GM20000 (cell line): ENCODE results near the gene LGSN.
"Not testable (repeated sequence)": the region's sequence is repeated elsewhere in the genome, so short reads cannot be mapped to it uniquely, and the experiment has no call there.

ENCODE experiments used
- DNase-seq: peaks from one replicate; pipeline ENCODE4 v3.0.0; 2012; ENCODE audit warnings: low spot score
- CTCF ChIP-seq: IDR thresholded peaks from 2 replicates; pipeline ENCODE4 v1.5.1; 2012; ENCODE audit warnings: mild to moderate bottlenecking, control low read depth; ENCODE audit errors: extremely low read depth, missing control alignments

The LGSN gene, protein sequence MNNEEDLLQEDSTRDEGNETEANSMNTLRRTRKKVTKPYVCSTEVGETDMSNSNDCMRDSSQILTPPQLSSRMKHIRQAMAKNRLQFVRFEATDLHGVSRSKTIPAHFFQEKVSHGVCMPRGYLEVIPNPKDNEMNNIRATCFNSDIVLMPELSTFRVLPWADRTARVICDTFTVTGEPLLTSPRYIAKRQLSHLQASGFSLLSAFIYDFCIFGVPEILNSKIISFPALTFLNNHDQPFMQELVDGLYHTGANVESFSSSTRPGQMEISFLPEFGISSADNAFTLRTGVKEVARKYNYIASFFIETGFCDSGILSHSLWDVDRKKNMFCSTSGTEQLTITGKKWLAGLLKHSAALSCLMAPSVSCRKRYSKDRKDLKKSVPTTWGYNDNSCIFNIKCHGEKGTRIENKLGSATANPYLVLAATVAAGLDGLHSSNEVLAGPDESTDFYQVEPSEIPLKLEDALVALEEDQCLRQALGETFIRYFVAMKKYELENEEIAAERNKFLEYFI

DNA sequence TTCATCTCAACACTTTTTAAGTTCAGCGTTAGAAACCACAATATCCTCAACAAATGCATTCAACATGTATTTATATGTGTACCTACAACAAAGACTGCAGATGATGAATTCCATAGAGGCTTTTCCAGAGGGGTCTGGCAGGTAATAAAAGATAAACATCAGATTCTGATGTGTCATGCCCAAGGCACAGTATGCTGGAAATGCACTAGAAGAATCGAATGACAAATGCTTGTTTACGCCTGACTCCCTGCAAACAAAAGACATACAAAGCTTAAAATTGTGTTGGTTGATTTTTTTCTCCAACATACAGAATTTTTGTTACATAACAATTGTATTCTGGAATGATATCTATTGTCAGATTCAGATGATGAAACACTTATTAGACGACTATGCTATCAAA, at the start of gene LGSN:
LGSN (minus strand) TSS at position 45 of the 400 bp plus-strand sequence; CDS start at position 5, 40 bp downstream.
- DNase-seq: no peak

GRCh38 chr6:63368347-63368746, 48.6 kb upstream of the LGSN start:
- no peak for DNase-seq
- no peak for TF ChIP-seq CTCF

More for the DNA sequence above, at the start of gene LGSN:
- TF ChIP-seq CTCF: no peak

DNA sequence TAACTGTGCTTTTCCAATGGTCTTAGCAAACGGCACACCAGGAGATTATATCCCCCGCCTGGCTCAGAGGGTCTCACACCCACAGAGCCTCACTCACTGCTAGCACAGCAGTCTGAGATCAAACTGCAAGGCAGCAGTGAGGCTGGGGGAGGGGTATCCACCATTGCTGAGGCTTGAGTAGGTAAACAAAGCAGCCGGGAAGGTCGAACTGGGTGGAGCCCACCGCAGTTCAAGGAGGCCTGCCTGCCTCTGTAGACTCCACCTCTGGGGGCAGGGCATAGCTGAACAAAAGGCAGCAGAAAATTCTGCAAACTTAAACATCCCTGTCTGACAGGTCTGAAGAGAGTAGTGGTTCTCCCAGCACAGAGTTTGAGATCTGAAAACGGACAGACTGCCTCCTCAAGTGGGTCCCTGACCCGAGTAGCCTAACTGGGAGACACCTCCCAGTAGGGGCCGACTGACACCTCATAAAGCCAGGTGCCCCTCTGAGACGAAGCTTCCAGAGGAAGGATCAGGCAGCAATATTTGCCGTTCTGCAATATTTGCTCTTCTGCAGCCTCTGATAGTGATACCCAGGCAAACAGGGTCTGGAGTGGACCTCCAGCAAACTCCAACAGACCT, 42.8 kb upstream of the LGSN start:
- not testable (repeated sequence) for DNase-seq

GRCh38 chr6:63357384-63357783, 37.6 kb upstream of the LGSN start:
- not testable (repeated sequence) for DNase-seq

DNA sequence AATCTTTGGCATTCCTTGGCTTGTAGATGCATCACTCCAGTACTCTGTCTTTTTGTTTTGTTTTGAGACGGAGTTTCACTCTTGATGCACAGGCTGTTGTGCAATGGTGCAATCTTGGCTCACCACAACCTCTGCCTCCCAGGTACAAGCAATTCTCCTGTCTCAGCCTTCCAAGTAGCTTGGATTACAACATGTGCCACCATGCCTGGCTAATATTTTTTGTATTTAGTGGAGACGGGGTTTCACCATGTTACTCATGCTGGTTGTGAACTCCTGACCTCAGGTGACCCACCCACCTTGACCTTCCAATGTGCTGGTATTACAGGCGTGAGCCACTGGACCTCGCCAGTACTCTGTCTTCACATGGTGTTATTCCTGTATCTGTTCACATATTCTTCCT, 35.8 kb upstream of the LGSN start:
- no peak for TF ChIP-seq CTCF

GRCh38 chr6:63353286-63353630, 33.5 kb upstream of the LGSN start:
- no peak for TF ChIP-seq CTCF
- DNase-seq: no peak

More for the DNA sequence above, 35.8 kb upstream of the LGSN start:
- DNase-seq: no peak

DNA sequence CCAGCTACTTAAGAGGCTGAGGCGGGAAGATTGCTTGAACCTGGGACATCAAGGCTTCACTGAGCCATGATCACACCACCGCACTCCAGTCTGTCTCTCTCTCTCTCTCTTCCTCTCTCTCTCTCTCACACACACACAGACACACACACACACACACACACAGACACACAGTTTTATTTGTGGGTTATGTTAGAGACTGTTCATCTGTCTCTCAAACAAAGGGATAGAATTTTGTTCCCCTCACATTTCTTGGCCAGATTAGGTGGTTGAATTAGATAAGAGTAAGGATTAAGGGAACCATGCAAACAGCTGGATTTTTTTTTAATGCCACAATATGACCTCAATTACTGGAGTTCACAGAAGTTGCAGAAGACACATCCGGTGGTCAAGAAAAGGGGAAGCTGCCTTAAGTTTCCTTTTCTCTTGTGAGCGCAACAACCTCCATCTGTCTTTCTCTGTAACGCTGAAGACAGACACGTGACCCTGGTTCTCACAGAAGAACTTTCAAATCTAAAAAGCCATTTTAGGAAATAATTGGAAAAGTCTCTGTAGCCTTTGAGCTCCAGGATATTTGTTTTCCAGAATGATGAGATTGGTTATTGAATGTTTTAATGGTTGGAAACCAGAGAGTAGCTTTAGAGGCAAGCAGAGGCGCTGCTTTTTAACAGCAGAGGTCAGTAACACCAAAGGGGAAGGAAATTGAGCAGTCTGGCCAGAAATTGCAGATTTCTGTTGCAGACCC, 32.9 kb upstream of the LGSN start:
- TF ChIP-seq CTCF: peak; percentile 67
- peak; percentile 60 for DNase-seq

DNA sequence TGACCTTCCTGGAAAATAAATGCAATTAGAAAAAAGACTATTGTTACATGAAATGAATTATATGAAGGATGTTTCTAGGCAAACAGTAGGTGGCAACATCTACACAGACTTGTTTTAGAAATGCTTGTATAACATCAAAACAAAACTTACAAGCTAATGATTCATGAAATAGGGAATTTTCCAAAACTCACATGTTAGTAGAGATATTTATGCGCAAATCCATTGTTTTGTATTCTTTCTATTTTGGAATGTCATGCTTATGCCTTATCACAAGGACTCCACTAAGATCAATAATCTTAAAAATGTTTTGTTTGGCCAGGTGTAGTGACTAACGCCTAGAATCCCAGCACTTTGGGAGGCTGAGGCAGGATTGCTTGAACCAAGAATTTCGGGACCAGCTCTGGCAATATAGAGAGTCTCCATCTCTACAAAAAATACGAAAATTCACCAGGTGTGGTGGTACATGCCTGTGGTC, 32.3 kb upstream of the LGSN start:
- DNase-seq: peak; percentile 28

More for the DNA sequence above, 32.3 kb upstream of the LGSN start:
- TF ChIP-seq CTCF: no peak
